GM23248 (cell line): ENCODE results near the gene LSM12. TPM values are rescaled to one million over a fixed set of nuclear protein-coding genes. Genes with fewer than 3 reads are reported as not detected.
A peak's percentile ranks its signal among the peaks of the same experiment; 100 is the strongest.

ENCODE experiments used
- DNase-seq: peaks from one replicate; pipeline ENCODE4 v3.0.0-alpha.2; 2015
- H2AFZ ChIP-seq: fragments of 200-600 bp; sonication (generic); 2 replicates; pipeline ENCODE4 v1.6.1; 2016; ENCODE audit warnings: antibody characterized with exemption
- H3F3A ChIP-seq: fragments of 200-600 bp; sonication (generic); 2 replicates; pipeline ENCODE4 v1.6.1; 2016; ENCODE audit warnings: mild to moderate bottlenecking, antibody characterized with exemption, mixed run types; ENCODE audit not compliant: insufficient read depth
- H3K27ac ChIP-seq: fragments of 200-600 bp; sonication (generic); 2 replicates; pipeline ENCODE4 v1.5.1; 2016; ENCODE audit warnings: mild to moderate bottlenecking
- H3K27me3 ChIP-seq: fragments of 200-600 bp; sonication (generic); replicated peaks from 2 replicates; pipeline ENCODE4 v1.6.1; 2016; ENCODE audit warnings: mild to moderate bottlenecking; ENCODE audit not compliant: insufficient read depth
- H3K36me3 ChIP-seq: fragments of 200-600 bp; sonication (generic); 2 replicates; pipeline ENCODE4 v1.6.1; 2016; ENCODE audit warnings: low read depth, mild to moderate bottlenecking
- H3K4me1 ChIP-seq: fragments of 200-600 bp; sonication (generic); 2 replicates; pipeline ENCODE4 v1.6.1; 2016; ENCODE audit warnings: mild to moderate bottlenecking; ENCODE audit not compliant: insufficient read depth
- H3K4me2 ChIP-seq: fragments of 200-600 bp; sonication (generic); one replicate; pipeline ENCODE4 v1.6.1; 2016; ENCODE audit warnings: mild to moderate bottlenecking; ENCODE audit not compliant: unreplicated experiment
- H3K4me3 ChIP-seq: fragments of 200-600 bp; sonication (generic); 2 replicates; pipeline ENCODE4 v1.5.1; 2016; ENCODE audit warnings: mild to moderate bottlenecking
- H3K79me2 ChIP-seq: fragments of 200-600 bp; sonication (generic); 2 replicates; pipeline ENCODE4 v1.6.1; 2016; ENCODE audit warnings: mild to moderate bottlenecking; ENCODE audit not compliant: insufficient read depth
- H3K9ac ChIP-seq: fragments of 200-600 bp; sonication (generic); 2 replicates; pipeline ENCODE4 v1.6.1; 2016; ENCODE audit warnings: mild to moderate bottlenecking
- H3K9me2 ChIP-seq: fragments of 200-600 bp; sonication (generic); 2 replicates; pipeline ENCODE4 v1.6.1; 2016; ENCODE audit warnings: mixed run types, mild to moderate bottlenecking, moderate library complexity; ENCODE audit not compliant: insufficient read depth
- H3K9me3 ChIP-seq: fragments of 200-600 bp; sonication (generic); one replicate; pipeline ENCODE4 v1.6.1; 2017; ENCODE audit warnings: low read depth
- H4K20me1 ChIP-seq: fragments of 200-600 bp; sonication (generic); 2 replicates; pipeline ENCODE4 v1.6.0; 2016; ENCODE audit not compliant: insufficient read depth
- EZH2 ChIP-seq: fragments of 200-600 bp; sonication (generic); IDR thresholded peaks from 2 replicates; pipeline ENCODE4 v1.6.1; 2018; ENCODE audit warnings: antibody characterized with exemption, mild to moderate bottlenecking; ENCODE audit not compliant: insufficient read depth, poor library complexity, severe bottlenecking
- EZH2phosphoT487 ChIP-seq: fragments of 200-600 bp; sonication (generic); IDR thresholded peaks from 2 replicates; pipeline ENCODE4 v1.6.1; 2018; ENCODE audit warnings: antibody characterized with exemption, moderate library complexity, mild to moderate bottlenecking, low read depth; ENCODE audit not compliant: insufficient read depth
- WGBS, 2 experiments: methylation state at CpG; one replicate each; pipeline ENCODE4 v1.1.6; 2015 to 2017; ENCODE audit warnings: low lambda C conversion rate in 2 of 2, low coverage in 1 of 2; ENCODE audit errors: missing lambda C conversion rate in 2 of 2; 5-methylcytosine and 5-hydroxymethylcytosine counted together
- in situ Hi-C: fragments of 300-500 bp; cut with MboI; formaldehyde crosslinking; loops from 2 replicates; pipeline ENCODE4 v1.15.0; 2020
- polyA plus RNA-seq: library from polyadenylated mRNA; unstranded; fragments of >200 nt; fragmentation: Nextera tagmentation; extraction: Ambion mirVana; gene quantifications from 2 replicates; pipeline ENCODE4 v1.2.1, GENCODE V29; 2016
- total RNA-seq: library from RNA; depleted of rRNA; stranded (reverse); fragments of >200 nt; shearing (Covaris generic); gene quantifications from 2 replicates; pipeline ENCODE4 v1.2.3, GENCODE V29; 2014

The LSM12 gene
- total and polyA plus RNA-seq, 2 experiments from 2014 or later: 36.1 to 122 TPM

DNA sequence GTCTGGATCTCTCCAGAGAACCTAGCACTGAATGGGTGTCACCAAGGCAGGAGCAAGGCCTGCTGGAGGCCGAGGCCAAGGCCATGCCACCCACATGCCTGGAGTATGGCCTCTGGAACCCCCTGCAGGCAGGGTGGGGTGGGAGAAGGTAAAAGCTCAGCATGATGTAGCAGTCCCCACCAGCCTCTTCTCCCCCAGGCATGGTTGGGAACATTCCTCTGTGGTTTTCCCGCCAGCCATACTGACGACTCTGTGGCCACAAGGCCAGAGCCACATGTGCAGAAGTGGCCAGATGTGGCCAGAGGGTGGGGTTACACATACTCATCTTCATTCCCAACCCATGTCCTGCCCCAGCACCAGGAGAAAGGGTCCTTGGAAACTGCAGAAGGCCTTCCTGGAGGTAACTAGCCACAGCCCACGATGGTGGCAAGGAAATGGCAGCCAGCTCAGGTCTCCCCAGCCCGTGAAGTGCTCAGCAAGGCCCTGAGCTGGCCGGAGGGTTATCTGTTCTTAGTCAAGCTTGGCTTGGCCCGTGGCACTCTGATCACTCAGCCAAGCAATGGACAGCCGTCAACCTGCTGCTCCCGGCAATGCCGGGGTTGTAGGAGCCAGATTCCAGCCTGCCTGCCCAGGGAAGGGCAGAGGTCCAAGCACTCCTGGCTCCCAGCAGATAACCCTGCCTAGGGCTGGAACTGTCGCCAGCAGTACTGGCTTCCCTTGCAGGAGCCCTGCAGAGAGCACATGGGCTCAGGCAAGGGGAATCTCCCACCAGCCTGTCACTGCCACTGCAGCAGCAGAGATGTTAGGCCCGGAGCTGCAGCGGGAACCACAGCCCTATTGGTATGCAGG lies 30.9 kb upstream of the LSM12 start:
- DNase-seq: peak; percentile 81
- peak overlapping the region; percentile 99 for H3K27ac ChIP-seq
- H3K4me3 ChIP-seq: no peak overlapping the region
- H3K27me3 ChIP-seq: no peaks in the 10 kb centered on the region
- no peaks in the 10 kb centered on the region for H4K20me1 ChIP-seq
- H3K9me2 ChIP-seq: no peaks in the 10 kb centered on the region
- peaks cover 44% of the 10 kb centered on the region for H3K4me1 ChIP-seq
- no peak overlapping the region for H2AFZ ChIP-seq
- TF ChIP-seq EZH2: no peak
- no peak for TF ChIP-seq EZH2phosphoT487
- H3K36me3 ChIP-seq: no peaks in the 10 kb centered on the region
- in situ Hi-C loops: no loop called here
- WGBS, 2 experiments: 49 to 50% methylated on average over 13 of the region's 13 CpGs
- H3K9me3 ChIP-seq: no peaks in the 10 kb centered on the region
- H3F3A ChIP-seq: peaks cover 10% of the 10 kb centered on the region
- peaks cover 72% of the 10 kb centered on the region for H3K79me2 ChIP-seq
- H3K4me2 ChIP-seq: peak overlapping the region; percentile 70
- peak overlapping the region; percentile 87 for H3K9ac ChIP-seq

DNA sequence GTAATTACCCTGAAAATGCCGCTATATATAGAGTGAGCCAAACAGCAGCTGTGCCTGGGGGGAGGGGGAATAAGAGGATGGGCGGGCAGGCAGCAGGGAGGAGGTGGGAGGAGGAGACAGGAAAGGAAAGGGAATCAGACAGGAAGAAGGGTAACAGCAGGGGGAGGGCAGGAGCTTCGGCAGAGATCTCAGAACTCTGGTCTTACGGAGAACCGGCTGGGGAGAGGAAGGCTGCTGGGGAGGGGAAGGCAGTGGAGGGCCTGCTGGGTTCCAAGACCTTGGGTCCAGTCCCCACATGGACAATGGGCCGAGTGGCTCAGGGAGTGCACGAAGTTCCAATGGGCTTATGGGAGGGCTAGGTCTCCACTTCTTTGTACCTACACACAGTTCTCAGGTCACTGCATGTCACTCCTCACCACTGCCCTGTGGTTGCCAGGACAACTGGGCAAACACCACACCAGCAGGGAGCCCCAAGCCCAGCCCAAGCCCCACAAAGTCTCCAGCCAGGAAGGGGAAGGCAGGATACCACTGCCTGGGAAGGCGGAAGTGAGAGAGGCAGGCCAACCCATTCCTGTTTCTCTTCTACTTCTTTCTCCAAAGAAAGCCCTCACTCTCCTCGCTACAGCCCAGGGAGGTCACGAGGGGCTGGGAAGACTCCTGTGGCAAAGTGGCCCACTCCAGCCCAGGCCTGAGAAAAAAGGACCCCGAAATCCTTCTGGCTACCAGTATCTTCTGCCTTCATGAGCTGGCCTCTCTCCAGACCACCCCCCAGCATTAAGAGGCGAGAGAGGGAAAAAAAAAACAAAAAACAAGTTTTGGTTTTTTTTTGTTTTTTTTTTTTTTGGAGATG lies 29.4 kb upstream of the LSM12 start:
- Histone ChIP-seq H4K20me1 (no peaks in the 10 kb centered on the region), H3K9ac (peak overlapping the region; percentile 87), H3K9me3 (no peaks in the 10 kb centered on the region), H3K79me2 (peaks cover 60% of the 10 kb centered on the region), H3K4me1 (peaks cover 36% of the 10 kb centered on the region), H3K4me3 (peak overlapping the region; percentile 62), H3K4me2 (peak overlapping the region; percentile 70), H3K27ac (peak overlapping the region; percentile 99), H3K27me3 (no peaks in the 10 kb centered on the region), H3K36me3 (no peaks in the 10 kb centered on the region), H3F3A (peaks cover 11% of the 10 kb centered on the region), H3K9me2 (no peaks in the 10 kb centered on the region), H2AFZ (peak overlapping the region; percentile 40)
- in situ Hi-C loops: no loop called here
- WGBS, 2 experiments: 11 to 16% methylated on average over 9 to 12 of the region's 12 CpGs
- DNase-seq: peak; percentile 94
- TF ChIP-seq EZH2 (no peak), EZH2phosphoT487 (no peak)

- H3K9me2 ChIP-seq: no peaks in the 10 kb centered on the region
- H3K36me3 ChIP-seq: no peaks in the 10 kb centered on the region
- in situ Hi-C loops: no loop called here
- no peaks in the 10 kb centered on the region for H3K9me3 ChIP-seq
- TF ChIP-seq EZH2phosphoT487: no peak
- no peak for TF ChIP-seq EZH2
- H3K79me2 ChIP-seq: peaks cover 54% of the 10 kb centered on the region
- H3K27ac ChIP-seq: peak overlapping the region; percentile 99
- H2AFZ ChIP-seq: peak overlapping the region; percentile 40; the same call in 1 of the 2 replicates
- peak overlapping the region; percentile 70 for H3K4me2 ChIP-seq
- H3K27me3 ChIP-seq: no peaks in the 10 kb centered on the region
- WGBS, 2 experiments: 0% methylated on average over 2 of the region's 2 CpGs; no CpG with 5 or more reads in 1 of the 2 experiments
- DNase-seq: no peak
- H3F3A ChIP-seq: peaks cover 13% of the 10 kb centered on the region
- peaks cover 30% of the 10 kb centered on the region for H3K4me1 ChIP-seq
- peak overlapping the region; percentile 62 for H3K4me3 ChIP-seq
- H3K9ac ChIP-seq: peak overlapping the region; percentile 87
- no peaks in the 10 kb centered on the region for H4K20me1 ChIP-seq
Observed at GRCh38 chr17:44095388-44095646, 28.8 kb upstream of the LSM12 start.

DNA sequence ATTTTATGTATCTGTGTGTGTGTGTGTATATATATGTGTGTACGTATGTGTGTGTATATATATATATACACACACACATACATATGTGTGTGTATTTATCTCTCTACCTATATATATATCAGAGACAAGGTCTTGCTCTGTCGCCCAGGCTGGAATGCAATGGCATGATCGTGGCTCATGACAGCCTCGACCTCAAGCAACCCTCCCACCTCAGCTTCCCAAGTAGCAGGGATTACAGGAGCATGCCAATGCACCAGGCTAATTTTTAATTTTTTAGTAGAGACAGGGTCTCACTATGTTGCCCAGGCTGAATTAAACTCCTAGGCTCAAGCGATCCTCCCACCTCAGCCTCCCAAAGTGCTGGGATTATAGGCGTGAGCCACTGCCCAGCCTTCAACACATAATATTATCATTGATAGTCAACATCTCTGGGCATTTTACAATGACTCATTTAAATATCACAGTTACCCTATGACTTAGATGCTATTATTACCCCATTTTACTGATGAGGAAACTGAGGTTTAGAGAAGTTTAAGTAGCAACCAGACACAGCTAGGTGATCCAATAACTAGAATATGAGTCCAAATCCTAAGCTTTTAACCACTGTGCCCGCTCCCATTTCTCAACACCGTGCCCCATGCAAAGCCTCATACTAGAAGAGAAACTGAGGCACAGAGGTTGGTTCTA lies 28.4 kb upstream of the LSM12 start:
- Histone ChIP-seq H2AFZ (no peak overlapping the region), H3K27ac (peak overlapping the region; percentile 99), H3K4me2 (peak overlapping the region; percentile 70), H3F3A (peaks cover 13% of the 10 kb centered on the region), H3K79me2 (peaks cover 49% of the 10 kb centered on the region), H3K36me3 (no peaks in the 10 kb centered on the region), H3K27me3 (no peaks in the 10 kb centered on the region), H3K9ac (peak overlapping the region; percentile 87), H4K20me1 (no peaks in the 10 kb centered on the region), H3K9me2 (no peaks in the 10 kb centered on the region), H3K4me1 (peaks cover 28% of the 10 kb centered on the region), H3K4me3 (peak overlapping the region; percentile 62), H3K9me3 (no peaks in the 10 kb centered on the region)
- DNase-seq: no peak
- WGBS, 2 experiments: 83 to 85% methylated on average over 8 of the region's 8 CpGs
- TF ChIP-seq EZH2: no peak
- no peak for TF ChIP-seq EZH2phosphoT487
- in situ Hi-C loops: no loop called here
